WTC11 (cell line): Measurements from ENCODE around the gene GALNT2. TPM values are rescaled to one million over a fixed set of nuclear protein-coding genes. Genes with fewer than 3 reads are reported as not detected.

Experiments used
- ATAC-seq: fragments of 200-7000 bp; cut with Tn5 transposase; 2 replicates; pipeline ENCODE4 v1.10.0; 2021; ENCODE audit warnings: mild to moderate bottlenecking, moderate library complexity
- CTCF ChIA-PET: fragments of 300-600 bp; sonication (Branson Sonifier 250); formaldehyde crosslinking; loops from one replicate; lab custom pipeline; 2021; ENCODE audit warnings: antibody characterized with exemption; lab: Charles Lee
- POLR2A ChIA-PET: fragments of 350-600 bp; sonication (Branson Sonifier 250); formaldehyde crosslinking; loops from one replicate; lab custom pipeline; 2021; ENCODE audit warnings: antibody characterized with exemption; lab: Charles Lee
- DNase-seq: peaks from one replicate; pipeline ENCODE4 v3.0.0; 2021; ENCODE audit warnings: low spot score
- H3K27ac Mint-ChIP-seq: 2 replicates; pipeline ENCODE4 v1.8.0; 2021; ENCODE audit warnings: mixed read lengths
- H3K27me3 Mint-ChIP-seq: 2 replicates; pipeline ENCODE4 v1.8.0; 2021; ENCODE audit warnings: low read depth, mild to moderate bottlenecking, moderate library complexity, mixed read lengths
- H3K36me3 Mint-ChIP-seq: 2 replicates; pipeline ENCODE4 v1.8.0; 2021; ENCODE audit warnings: mixed read lengths
- H3K4me1 Mint-ChIP-seq: 2 replicates; pipeline ENCODE4 v1.8.0; 2022; ENCODE audit warnings: mixed read lengths
- H3K4me3 Mint-ChIP-seq: 2 replicates; pipeline ENCODE4 v1.8.0; 2021; ENCODE audit warnings: mild to moderate bottlenecking, moderate library complexity, mixed read lengths
- H3K9me3 Mint-ChIP-seq: 2 replicates; pipeline ENCODE4 v1.8.0; 2021; ENCODE audit warnings: mixed read lengths
- ARID4B ChIP-seq: sonication (generic); formaldehyde crosslinking; IDR thresholded peaks from 2 replicates; pipeline ENCODE4 v1.8.0; 2023; ENCODE audit warnings: missing genetic modification reagents, mild to moderate bottlenecking, borderline replicate concordance
- CDX4 ChIP-seq: fragments of 250-450 bp; sonication (Bioruptor Pico); IDR thresholded peaks from 2 replicates; pipeline ENCODE4 v1.9.0; 2021; ENCODE audit warnings: moderate library complexity, mild to moderate bottlenecking, inconsistent platforms, borderline replicate concordance
- CREB1 ChIP-seq: sonication (generic); formaldehyde crosslinking; IDR thresholded peaks from 2 replicates; pipeline ENCODE4 v1.8.0; 2023; ENCODE audit warnings: mild to moderate bottlenecking, missing genetic modification reagents
- EMX1 ChIP-seq: fragments of 250-450 bp; sonication (Bioruptor Pico); IDR thresholded peaks from 2 replicates; pipeline ENCODE4 v1.8.0; 2021; ENCODE audit warnings: mild to moderate bottlenecking
- ESRRA ChIP-seq: sonication (generic); formaldehyde crosslinking; IDR thresholded peaks from 2 replicates; pipeline ENCODE4 v1.8.1; 2022; ENCODE audit warnings: mild to moderate bottlenecking, missing genetic modification reagents, borderline replicate concordance
- FOXJ3 ChIP-seq: sonication (generic); formaldehyde crosslinking; IDR thresholded peaks from 2 replicates; pipeline ENCODE4 v1.9.0; 2021; ENCODE audit warnings: missing genetic modification reagents, mild to moderate bottlenecking, borderline replicate concordance
- GABPB1 ChIP-seq: sonication (generic); formaldehyde crosslinking; IDR thresholded peaks from 2 replicates; pipeline ENCODE4 v1.8.1; 2023; ENCODE audit warnings: mild to moderate bottlenecking, missing genetic modification reagents
- GTF2I ChIP-seq: fragments of 250-450 bp; sonication (Bioruptor Pico); conservative IDR thresholded peaks from 2 replicates; pipeline ENCODE4 v1.4.0; 2021; ENCODE audit warnings: mild to moderate bottlenecking
- HMGA2 ChIP-seq: fragments of 250-450 bp; sonication (Bioruptor Pico); IDR thresholded peaks from 2 replicates; pipeline ENCODE4 v1.4.0; 2021; ENCODE audit warnings: mild to moderate bottlenecking, moderate library complexity
- HMGXB4 ChIP-seq: sonication (generic); formaldehyde crosslinking; IDR thresholded peaks from 2 replicates; pipeline ENCODE4 v1.8.1; 2023; ENCODE audit warnings: mild to moderate bottlenecking, moderate library complexity, missing genetic modification reagents
- IRF2 ChIP-seq: sonication (generic); formaldehyde crosslinking; IDR thresholded peaks from 2 replicates; pipeline ENCODE4 v1.8.0; 2022; ENCODE audit warnings: low read depth, missing genetic modification reagents, borderline replicate concordance
- NFYB ChIP-seq: sonication (generic); formaldehyde crosslinking; conservative IDR thresholded peaks from 2 replicates; pipeline ENCODE4 v1.8.0; 2022; ENCODE audit warnings: low read depth, missing genetic modification reagents
- NR2C2 ChIP-seq: sonication (generic); formaldehyde crosslinking; IDR thresholded peaks from 2 replicates; pipeline ENCODE4 v1.8.0; 2022; ENCODE audit warnings: mild to moderate bottlenecking, missing genetic modification reagents
- PRDM15 ChIP-seq: sonication (generic); formaldehyde crosslinking; IDR thresholded peaks from 2 replicates; pipeline ENCODE4 v1.8.0; 2022; ENCODE audit warnings: missing genetic modification reagents
- ZNF671 ChIP-seq: fragments of 250-450 bp; sonication (Bioruptor Pico); IDR thresholded peaks from 2 replicates; pipeline ENCODE4 v1.8.0; 2021; ENCODE audit warnings: mild to moderate bottlenecking
- total RNA-seq: library from RNA; stranded (reverse); gene quantifications from 3 replicates; pipeline ENCODE4 v1.2.3, GENCODE V29; 2021

The GALNT2 gene
- total RNA-seq, 1 experiment from 2014 or later = 74.8 TPM

- Mint-ChIP-seq H3K4me1 (peaks cover 14% of the 10 kb centered on the region), H3K9me3 (no peaks in the 10 kb centered on the region), H3K27me3 (no peaks in the 10 kb centered on the region), H3K4me3 (no peak overlapping the region), H3K36me3 (peaks cover 21% of the 10 kb centered on the region), H3K27ac (peak overlapping the region; percentile 31; the same call in 1 of the 2 replicates)
- ChIA-PET POLR2A (interaction anchor here (0.5 kb wide), 1 partner anchor 625 kb away, joined by 7 read pairs; no protein-coding TSS in a partner anchor), CTCF (interaction anchor here (0.6 to 2.2 kb wide), 2 partner anchors 11 to 14 kb away, joined by 3 to 5 read pairs; no protein-coding TSS in a partner anchor)
- ATAC-seq (no peak), DNase-seq (no peak)
- TF ChIP-seq CDX4 (CRISPR knock-in tag) (no peak), IRF2 (CRISPR knock-in tag) (no peak), HMGXB4 (CRISPR knock-in tag) (no peak), ARID4B (no peak), CREB1 (CRISPR knock-in tag) (no peak), GTF2I (CRISPR knock-in tag) (no peak), PRDM15 (CRISPR knock-in tag) (no peak), ESRRA (no peak), NFYB (CRISPR knock-in tag) (no peak), EMX1 (no peak), NR2C2 (CRISPR knock-in tag) (no peak), ZNF671 (CRISPR knock-in tag) (no peak), FOXJ3 (CRISPR knock-in tag) (no peak), GABPB1 (CRISPR knock-in tag) (no peak), HMGA2 (CRISPR knock-in tag) (no peak)
Measured at GRCh38 chr1:230266456-230266855, 199.4 kb downstream of the GALNT2 start.
